HL-60 (cell line): ENCODE results near the gene PRMT7.

Experiments
- GABPA ChIP-seq: IDR thresholded peaks from 2 replicates; pipeline ENCODE4 v1.6.1; 2012; ENCODE audit warnings: low read depth
- POLR2AphosphoS5 ChIP-seq: IDR thresholded peaks from 2 replicates; pipeline ENCODE4 v1.6.1; 2012; ENCODE audit warnings: low read depth
- SPI1 ChIP-seq: IDR thresholded peaks from 2 replicates; pipeline ENCODE4 v1.6.1; 2012; ENCODE audit warnings: low read depth, mild to moderate bottlenecking, borderline replicate concordance
- TF ChIP-seq, protein P1 (sequence below): IDR thresholded peaks from one replicate; pipeline ENCODE4 v1.5.1; 2011; ENCODE audit warnings: low read length, control low read depth, inconsistent platforms; ENCODE audit not compliant: insufficient read depth
- TF ChIP-seq, protein P2 (sequence below): IDR thresholded peaks from 2 replicates; pipeline ENCODE4 v1.6.1; 2012; ENCODE audit warnings: low read depth; ENCODE audit not compliant: insufficient replicate concordance

DNA sequence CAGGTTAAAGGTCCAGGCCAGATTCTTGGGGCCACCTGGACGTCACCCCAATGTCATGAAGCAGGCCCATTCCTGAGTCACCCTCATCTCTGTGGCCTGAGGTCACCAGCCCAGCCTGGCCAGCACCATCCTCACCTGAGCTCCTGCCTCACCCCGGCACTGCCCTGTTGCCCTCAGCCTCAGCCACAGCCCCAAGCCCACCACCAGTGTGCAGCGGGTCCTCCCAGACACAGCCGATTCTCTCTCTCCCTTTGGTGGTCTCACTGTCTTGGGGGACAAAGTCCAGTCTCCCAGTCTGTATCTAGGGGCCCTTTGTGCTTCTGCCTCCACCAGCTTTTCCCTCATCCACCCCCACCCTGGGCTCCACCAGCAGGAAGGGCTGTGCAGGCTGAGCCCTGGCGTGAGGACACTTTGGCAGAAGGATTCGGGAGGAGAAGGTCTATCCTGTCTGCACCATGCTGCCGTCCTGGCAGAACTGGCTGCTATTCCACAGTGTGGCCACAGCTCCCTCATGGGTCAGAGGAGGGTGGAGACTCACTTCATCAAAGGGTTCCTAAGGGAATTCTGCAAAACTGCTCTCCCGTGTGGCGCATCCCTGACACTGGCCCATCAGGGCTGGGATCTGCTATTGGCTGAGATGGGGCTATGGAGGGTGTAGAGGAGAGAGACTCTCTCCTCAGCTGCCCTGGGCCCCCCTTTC is 64.3 kb downstream of the PRMT7 start:
- TF ChIP-seq, protein P1, sequence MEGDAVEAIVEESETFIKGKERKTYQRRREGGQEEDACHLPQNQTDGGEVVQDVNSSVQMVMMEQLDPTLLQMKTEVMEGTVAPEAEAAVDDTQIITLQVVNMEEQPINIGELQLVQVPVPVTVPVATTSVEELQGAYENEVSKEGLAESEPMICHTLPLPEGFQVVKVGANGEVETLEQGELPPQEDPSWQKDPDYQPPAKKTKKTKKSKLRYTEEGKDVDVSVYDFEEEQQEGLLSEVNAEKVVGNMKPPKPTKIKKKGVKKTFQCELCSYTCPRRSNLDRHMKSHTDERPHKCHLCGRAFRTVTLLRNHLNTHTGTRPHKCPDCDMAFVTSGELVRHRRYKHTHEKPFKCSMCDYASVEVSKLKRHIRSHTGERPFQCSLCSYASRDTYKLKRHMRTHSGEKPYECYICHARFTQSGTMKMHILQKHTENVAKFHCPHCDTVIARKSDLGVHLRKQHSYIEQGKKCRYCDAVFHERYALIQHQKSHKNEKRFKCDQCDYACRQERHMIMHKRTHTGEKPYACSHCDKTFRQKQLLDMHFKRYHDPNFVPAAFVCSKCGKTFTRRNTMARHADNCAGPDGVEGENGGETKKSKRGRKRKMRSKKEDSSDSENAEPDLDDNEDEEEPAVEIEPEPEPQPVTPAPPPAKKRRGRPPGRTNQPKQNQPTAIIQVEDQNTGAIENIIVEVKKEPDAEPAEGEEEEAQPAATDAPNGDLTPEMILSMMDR = no peak
- TF ChIP-seq POLR2AphosphoS5 = no peak
- no peak for TF ChIP-seq GABPA
- TF ChIP-seq, protein P2, sequence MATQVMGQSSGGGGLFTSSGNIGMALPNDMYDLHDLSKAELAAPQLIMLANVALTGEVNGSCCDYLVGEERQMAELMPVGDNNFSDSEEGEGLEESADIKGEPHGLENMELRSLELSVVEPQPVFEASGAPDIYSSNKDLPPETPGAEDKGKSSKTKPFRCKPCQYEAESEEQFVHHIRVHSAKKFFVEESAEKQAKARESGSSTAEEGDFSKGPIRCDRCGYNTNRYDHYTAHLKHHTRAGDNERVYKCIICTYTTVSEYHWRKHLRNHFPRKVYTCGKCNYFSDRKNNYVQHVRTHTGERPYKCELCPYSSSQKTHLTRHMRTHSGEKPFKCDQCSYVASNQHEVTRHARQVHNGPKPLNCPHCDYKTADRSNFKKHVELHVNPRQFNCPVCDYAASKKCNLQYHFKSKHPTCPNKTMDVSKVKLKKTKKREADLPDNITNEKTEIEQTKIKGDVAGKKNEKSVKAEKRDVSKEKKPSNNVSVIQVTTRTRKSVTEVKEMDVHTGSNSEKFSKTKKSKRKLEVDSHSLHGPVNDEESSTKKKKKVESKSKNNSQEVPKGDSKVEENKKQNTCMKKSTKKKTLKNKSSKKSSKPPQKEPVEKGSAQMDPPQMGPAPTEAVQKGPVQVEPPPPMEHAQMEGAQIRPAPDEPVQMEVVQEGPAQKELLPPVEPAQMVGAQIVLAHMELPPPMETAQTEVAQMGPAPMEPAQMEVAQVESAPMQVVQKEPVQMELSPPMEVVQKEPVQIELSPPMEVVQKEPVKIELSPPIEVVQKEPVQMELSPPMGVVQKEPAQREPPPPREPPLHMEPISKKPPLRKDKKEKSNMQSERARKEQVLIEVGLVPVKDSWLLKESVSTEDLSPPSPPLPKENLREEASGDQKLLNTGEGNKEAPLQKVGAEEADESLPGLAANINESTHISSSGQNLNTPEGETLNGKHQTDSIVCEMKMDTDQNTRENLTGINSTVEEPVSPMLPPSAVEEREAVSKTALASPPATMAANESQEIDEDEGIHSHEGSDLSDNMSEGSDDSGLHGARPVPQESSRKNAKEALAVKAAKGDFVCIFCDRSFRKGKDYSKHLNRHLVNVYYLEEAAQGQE = no peak
- no peak for TF ChIP-seq SPI1
